B cell (primary cell): ENCODE measurements around the gene SETD6. TPM values are rescaled to one million over a fixed set of nuclear protein-coding genes. Genes with fewer than 3 reads are reported as not detected.

ENCODE experiments used
- ATAC-seq: fragments of 200-7000 bp; cut with Tn5 transposase; one replicate; pipeline ENCODE4 v1.10.0; 2021; ENCODE audit warnings: low read depth, mild to moderate bottlenecking, moderate number of reproducible peaks, moderate library complexity
- CTCF ChIA-PET: fragments of 350-600 bp; sonication (Branson Sonifier 250); formaldehyde crosslinking; loops from one replicate; lab custom pipeline; 2021; ENCODE audit warnings: antibody characterized with exemption, inconsistent platforms; lab: Charles Lee
- POLR2A ChIA-PET: fragments of 350-600 bp; sonication (Branson Sonifier 250); formaldehyde crosslinking; loops from one replicate; lab custom pipeline; 2021; ENCODE audit warnings: antibody characterized with exemption; lab: Charles Lee
- DNase-seq: peaks from one replicate; pipeline ENCODE4 v3.0.0; 2013
- H2AFZ ChIP-seq: 2 replicates; pipeline ENCODE4 v1.6.1; 2012; ENCODE audit warnings: mild to moderate bottlenecking, low read depth, low read length; ENCODE audit not compliant: insufficient read depth, poor library complexity, severe bottlenecking
- H3K27ac ChIP-seq, 2 donors: 1 replicate in 1 of 2; 2 replicates in 1 of 2; pipeline ENCODE4 v1.5.1; 2012 to 2013; ENCODE audit warnings: low read length in 2 of 2, mild to moderate bottlenecking in 2 of 2, moderate library complexity in 1 of 2
- H3K27me3 ChIP-seq, 4 experiments: fragments of 200-600 bp in 1 of 4; sonication (generic) in 1 of 4; replicated peaks in 1 of 4; 1 replicate in 2 of 4; 2 replicates in 2 of 4; pipeline versions ENCODE4 v1.6.1 to v1.7.0; 2013 to 2016; ENCODE audit warnings: low read length in 3 of 4, mild to moderate bottlenecking in 2 of 4, mixed read lengths in 1 of 4, moderate library complexity in 1 of 4; ENCODE audit not compliant: insufficient read depth in 4 of 4, control insufficient read depth in 3 of 4; ENCODE audit errors: control extremely low read depth in 1 of 4
- H3K36me3 ChIP-seq, 2 experiments: replicated peaks in 1 of 2; 1 replicate in 1 of 2; 2 replicates in 1 of 2; pipeline versions ENCODE4 v1.6.1 to v1.7.1; 2013; ENCODE audit warnings: low read length in 1 of 2; ENCODE audit not compliant: insufficient read depth in 2 of 2, control insufficient read depth in 1 of 2; ENCODE audit errors: control extremely low read depth in 1 of 2, extremely low read depth in 1 of 2
- H3K4me1 ChIP-seq, 2 donors: fragments of 200-600 bp in 1 of 2; sonication (generic) in 1 of 2; 1 replicate in 1 of 2; 2 replicates in 1 of 2; pipeline versions ENCODE4 v1.5.1 to v1.6.1; 2013 to 2017; ENCODE audit warnings: low read length in 2 of 2; ENCODE audit not compliant: control insufficient read depth in 2 of 2, insufficient read depth in 2 of 2
- H3K4me2 ChIP-seq: replicated peaks from 2 replicates; pipeline ENCODE3; 2012; ENCODE audit warnings: mild to moderate bottlenecking, low read depth, low read length; ENCODE audit not compliant: poor library complexity, severe bottlenecking
- H3K4me3 ChIP-seq, 5 experiments: fragments of 200-600 bp in 1 of 5; sonication (generic) in 1 of 5; 1 replicate in 3 of 5; 2 replicates in 2 of 5; pipeline versions ENCODE4 v1.5.1 to v1.7.0; 2011 to 2016; ENCODE audit warnings: low read length in 4 of 5, mild to moderate bottlenecking in 4 of 5, low read depth in 2 of 5, control low read depth in 1 of 5, moderate library complexity in 1 of 5; ENCODE audit not compliant: insufficient read depth in 1 of 5; ENCODE audit errors: control extremely low read depth in 1 of 5, extremely low read depth in 1 of 5
- H3K79me2 ChIP-seq: fragments of 200-600 bp; sonication (generic); one replicate; pipeline ENCODE4 v1.6.0; 2016; ENCODE audit warnings: low read length; ENCODE audit not compliant: control insufficient read depth, insufficient read depth
- H3K9ac ChIP-seq: fragments of 200-600 bp; sonication (generic); 2 replicates; pipeline ENCODE4 v1.6.1; 2017; ENCODE audit warnings: mild to moderate bottlenecking, low read length, moderate library complexity
- H3K9me3 ChIP-seq, 3 donors: one replicate each; pipeline versions ENCODE4 v1.6.1 to v1.7.1; 2013; ENCODE audit warnings: low read length in 2 of 3; ENCODE audit not compliant: control insufficient read depth in 2 of 3, insufficient read depth in 1 of 3; ENCODE audit errors: control extremely low read depth in 1 of 3
- H4K20me1 ChIP-seq: 2 replicates; pipeline ENCODE4 v1.6.0; 2012; ENCODE audit warnings: mild to moderate bottlenecking, low read length; ENCODE audit not compliant: insufficient read depth, control insufficient read depth, poor library complexity, severe bottlenecking
- H3K27ac Mint-ChIP-seq: one replicate; pipeline ENCODE4 v1.8.0; 2021; ENCODE audit warnings: mixed read lengths
- H3K27me3 Mint-ChIP-seq: one replicate; pipeline ENCODE4 v1.8.0; 2021; ENCODE audit warnings: mixed read lengths
- H3K4me1 Mint-ChIP-seq: one replicate; pipeline ENCODE4 v1.8.0; 2021; ENCODE audit warnings: mixed read lengths
- H3K4me3 Mint-ChIP-seq: one replicate; pipeline ENCODE4 v1.8.0; 2021; ENCODE audit warnings: mixed read lengths
- H3K9me3 Mint-ChIP-seq: one replicate; pipeline ENCODE4 v1.8.0; 2022; ENCODE audit warnings: mixed read lengths; ENCODE audit not compliant: insufficient read depth
- EZH2 ChIP-seq: IDR thresholded peaks from 2 replicates; pipeline ENCODE4 v1.6.1; 2012; ENCODE audit warnings: borderline replicate concordance, low read depth, mild to moderate bottlenecking, moderate library complexity, low read length; ENCODE audit not compliant: insufficient read depth, poor library complexity, severe bottlenecking
- WGBS: methylation state at CpG from one replicate; pipeline ENCODE4 v1.1.5; 2013; ENCODE audit warnings: missing lambda C conversion rate; ENCODE audit not compliant: insufficient coverage; 5-methylcytosine and 5-hydroxymethylcytosine counted together
- intact Hi-C: fragments of 100-400 bp; cut with micrococcal nuclease; formaldehyde crosslinking; loops from one replicate; pipeline ENCODE4 v1.10.0; 2022
- polyA plus RNA-seq: library from polyadenylated mRNA; depleted of rRNA; stranded (reverse); fragments of >200 nt; gene quantifications from 2 replicates; pipeline ENCODE4 v1.2.3, GENCODE V29; 2012
- total RNA-seq, 2 donors: library from RNA; stranded (reverse); fragments of 120-200 nt in 1 of 2; gene quantifications; 1 replicate in 1 of 2; 2 replicates in 1 of 2; pipeline versions ENCODE4 v1.2.3 to v1.2.4, GENCODE V29; 2013 to 2022
- TF ChIP-seq, protein P1 (sequence below): fragments of 200-600 bp; IDR thresholded peaks from one replicate; pipeline ENCODE4 v1.8.0; 2022; ENCODE audit warnings: antibody characterized with exemption, mild to moderate bottlenecking

The SETD6 gene
- total and polyA plus RNA-seq, 2 donors (not counting 1 experiment from before 2014, with no cell fraction given) = 24.2 to 37.4 TPM

GRCh38 chr16:58478427-58478826 lies 36.9 kb upstream of the SETD6 start:
- no CpG with 5 or more reads among the region's 2 CpGs for WGBS
- Histone ChIP-seq H2AFZ (no peak overlapping the region), H3K27me3 (peaks cover 0 to 2% (median 0%) of the 10 kb centered on the region in 4 experiments), H3K9me3 (no peaks in the 10 kb centered on the region), H3K4me1 (peaks cover 0 to 4% of the 10 kb centered on the region in 2 donors), H3K36me3 (no peaks in the 10 kb centered on the region), H3K27ac (no peak overlapping the region), H3K4me2 (no peak overlapping the region), H4K20me1 (no peaks in the 10 kb centered on the region), H3K79me2 (no peaks in the 10 kb centered on the region), H3K4me3 (no peak overlapping the region), H3K9ac (no peak overlapping the region)
- peaks cover 11% of the 10 kb centered on the region for H3K27me3 Mint-ChIP-seq
- ATAC-seq = no peak
- ChIA-PET CTCF (no interaction called here), POLR2A (no interaction called here)
- H3K27ac Mint-ChIP-seq = no peak overlapping the region
- H3K4me1 Mint-ChIP-seq = peaks cover 6% of the 10 kb centered on the region
- intact Hi-C loops = no loop called here
- no peak for TF ChIP-seq EZH2
- TF ChIP-seq, protein P1, sequence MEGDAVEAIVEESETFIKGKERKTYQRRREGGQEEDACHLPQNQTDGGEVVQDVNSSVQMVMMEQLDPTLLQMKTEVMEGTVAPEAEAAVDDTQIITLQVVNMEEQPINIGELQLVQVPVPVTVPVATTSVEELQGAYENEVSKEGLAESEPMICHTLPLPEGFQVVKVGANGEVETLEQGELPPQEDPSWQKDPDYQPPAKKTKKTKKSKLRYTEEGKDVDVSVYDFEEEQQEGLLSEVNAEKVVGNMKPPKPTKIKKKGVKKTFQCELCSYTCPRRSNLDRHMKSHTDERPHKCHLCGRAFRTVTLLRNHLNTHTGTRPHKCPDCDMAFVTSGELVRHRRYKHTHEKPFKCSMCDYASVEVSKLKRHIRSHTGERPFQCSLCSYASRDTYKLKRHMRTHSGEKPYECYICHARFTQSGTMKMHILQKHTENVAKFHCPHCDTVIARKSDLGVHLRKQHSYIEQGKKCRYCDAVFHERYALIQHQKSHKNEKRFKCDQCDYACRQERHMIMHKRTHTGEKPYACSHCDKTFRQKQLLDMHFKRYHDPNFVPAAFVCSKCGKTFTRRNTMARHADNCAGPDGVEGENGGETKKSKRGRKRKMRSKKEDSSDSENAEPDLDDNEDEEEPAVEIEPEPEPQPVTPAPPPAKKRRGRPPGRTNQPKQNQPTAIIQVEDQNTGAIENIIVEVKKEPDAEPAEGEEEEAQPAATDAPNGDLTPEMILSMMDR = no peak
- no peak for DNase-seq
- no peaks in the 10 kb centered on the region for H3K9me3 Mint-ChIP-seq
- H3K4me3 Mint-ChIP-seq = no peak overlapping the region

DNA sequence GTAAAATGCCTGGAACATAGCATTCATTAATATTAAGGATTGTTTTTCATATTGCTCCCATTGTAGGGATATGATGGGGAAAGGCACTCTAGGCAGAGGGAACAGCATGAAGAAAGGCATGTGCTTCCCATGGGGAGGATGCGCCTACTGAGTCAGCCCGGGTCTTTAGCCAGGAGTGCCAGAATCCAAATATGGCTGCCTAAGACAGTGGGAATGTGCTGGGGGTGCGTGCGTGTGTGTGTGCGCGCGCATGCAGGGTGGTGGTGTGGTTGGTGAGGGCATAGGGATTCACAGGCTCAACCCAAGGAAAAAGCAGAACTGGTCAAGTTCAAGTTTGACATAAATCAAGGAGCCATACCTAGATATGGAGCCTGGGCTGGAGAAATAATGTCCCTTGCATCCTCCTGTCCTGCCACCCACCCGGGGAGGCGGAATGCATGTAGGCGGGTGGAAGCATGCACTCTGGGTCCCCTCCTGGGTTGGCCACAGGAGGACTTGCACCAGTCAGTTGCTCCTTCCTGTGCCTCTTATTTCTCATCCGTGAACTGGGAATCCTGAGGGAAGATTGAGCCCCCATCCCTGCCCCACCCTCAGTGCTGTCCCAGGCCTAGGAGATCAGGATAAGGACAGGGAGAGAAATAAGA lies 34.0 kb upstream of the SETD6 start:
- TF ChIP-seq, protein P1 = no peak
- no peak for TF ChIP-seq EZH2
- Histone ChIP-seq H3K4me3 (no peak overlapping the region), H3K27me3 (no peaks in the 10 kb centered on the region), H3K9me3 (no peaks in the 10 kb centered on the region), H3K4me2 (no peak overlapping the region), H3K9ac (no peak overlapping the region), H3K36me3 (no peaks in the 10 kb centered on the region), H3K79me2 (no peaks in the 10 kb centered on the region), H2AFZ (no peak overlapping the region), H4K20me1 (no peaks in the 10 kb centered on the region), H3K4me1 (no peaks in the 10 kb centered on the region), H3K27ac (no peak overlapping the region)
- ChIA-PET POLR2A (no interaction called here), CTCF (interaction anchor here (0.7 to 1.2 kb wide), 2 partner anchors 17 to 145 kb away, joined by 3 to 4 read pairs; no protein-coding TSS in a partner anchor)
- Mint-ChIP-seq H3K27me3 (peaks cover 3% of the 10 kb centered on the region), H3K9me3 (no peaks in the 10 kb centered on the region), H3K27ac (no peak overlapping the region), H3K4me3 (no peak overlapping the region), H3K4me1 (no peaks in the 10 kb centered on the region)
- DNase-seq = no peak
- 96% methylated on average over 11 of the region's 11 CpGs for WGBS
- intact Hi-C loops = loop anchor here (10.0 kb wide), 2 partner anchors 273 to 457 kb away; partner anchors contain the start of gene MMP15
- no peak for ATAC-seq
